CD4-positive, alpha-beta T cell treated with Interleukin-12 subunit alpha and Interleukin-12 subunit beta, for 1 hour (primary cell): ENCODE results near the gene MAPK10.
"Not testable (repeated sequence)": the region's sequence is repeated elsewhere in the genome, so short reads cannot be mapped to it uniquely, and the experiment has no call there.

Experiments used
- DNase-seq: peaks from one replicate; pipeline ENCODE4 v3.0.0-alpha.2; 2020

The MAPK10 gene

DNA sequence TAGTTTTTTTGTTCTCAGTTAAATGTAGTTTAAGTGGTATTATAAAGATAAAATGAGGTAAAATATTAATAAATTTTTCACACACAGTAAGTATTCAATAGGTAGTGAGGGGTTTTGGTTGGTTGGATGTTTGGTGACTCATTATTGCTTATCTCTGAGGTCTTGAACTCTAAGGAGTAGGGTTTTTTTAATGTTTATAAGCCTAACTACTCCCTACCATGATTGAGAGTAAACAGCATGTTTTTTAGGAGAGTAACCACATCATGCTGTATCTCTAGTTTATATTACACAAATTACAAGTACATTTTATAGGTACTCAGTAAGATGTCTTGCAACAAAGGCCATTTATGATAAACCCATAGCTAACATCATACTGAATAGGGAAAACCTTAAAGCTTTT is 181.6 kb downstream of the MAPK10 start:
- DNase-seq = no peak

DNA sequence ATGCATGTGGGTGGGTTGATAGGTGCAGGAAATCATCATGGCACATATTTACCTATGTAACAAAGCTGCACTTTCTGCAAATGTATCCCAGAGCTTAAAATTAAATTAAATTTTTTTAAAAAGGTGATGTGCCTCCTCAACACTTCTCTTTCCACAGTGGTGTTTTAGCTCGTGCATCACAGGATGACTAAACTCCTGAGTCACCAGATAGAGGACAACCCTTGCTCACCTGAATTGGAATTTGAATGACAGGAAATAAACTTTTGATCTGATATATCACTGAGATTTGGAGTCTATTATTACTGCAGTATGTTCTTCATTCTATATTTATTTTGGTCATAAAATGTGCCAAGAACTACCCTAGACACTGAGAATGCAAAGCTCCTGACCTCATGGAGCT is 185.3 kb downstream of the MAPK10 start:
- no peak for DNase-seq

DNA sequence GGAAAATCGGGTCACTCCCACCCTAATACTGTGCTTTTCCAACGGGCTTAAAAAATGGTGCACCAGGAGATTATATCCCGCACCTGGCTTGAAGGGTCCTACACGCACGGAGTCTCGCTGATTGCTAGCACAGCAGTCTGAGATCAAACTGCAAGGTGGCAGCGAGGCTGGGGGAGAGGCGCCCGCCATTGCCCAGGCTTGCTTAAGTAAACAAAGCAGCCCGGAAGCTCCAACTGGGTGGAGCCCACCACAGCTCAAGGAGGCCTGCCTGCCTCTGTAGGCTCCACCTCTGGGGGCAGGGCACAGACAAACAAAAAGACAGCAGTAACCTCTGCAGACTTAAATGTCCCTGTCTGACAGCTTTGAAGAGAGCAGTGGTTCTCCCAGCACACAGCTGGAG is 191.5 kb downstream of the MAPK10 start:
- DNase-seq = not testable (repeated sequence)

DNA sequence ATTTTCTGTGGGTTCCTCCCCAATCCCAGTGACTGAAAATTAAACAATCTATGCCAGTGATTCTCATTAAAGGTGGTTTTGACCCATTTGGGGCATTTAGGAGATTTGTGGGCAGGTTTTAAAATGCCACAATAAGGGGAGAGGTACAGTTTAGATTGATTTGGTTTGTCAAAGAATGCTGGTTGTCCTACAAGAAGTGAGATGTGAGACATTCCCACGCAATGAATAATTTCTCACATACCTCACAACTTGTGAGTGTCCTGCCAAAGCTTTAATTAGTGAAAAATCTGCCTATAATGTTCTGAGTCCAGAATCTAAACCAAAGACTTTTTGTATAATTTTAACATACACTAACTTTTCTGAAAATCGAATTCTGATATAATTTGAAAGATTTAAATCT is 199.4 kb downstream of the MAPK10 start:
- no peak for DNase-seq

DNA sequence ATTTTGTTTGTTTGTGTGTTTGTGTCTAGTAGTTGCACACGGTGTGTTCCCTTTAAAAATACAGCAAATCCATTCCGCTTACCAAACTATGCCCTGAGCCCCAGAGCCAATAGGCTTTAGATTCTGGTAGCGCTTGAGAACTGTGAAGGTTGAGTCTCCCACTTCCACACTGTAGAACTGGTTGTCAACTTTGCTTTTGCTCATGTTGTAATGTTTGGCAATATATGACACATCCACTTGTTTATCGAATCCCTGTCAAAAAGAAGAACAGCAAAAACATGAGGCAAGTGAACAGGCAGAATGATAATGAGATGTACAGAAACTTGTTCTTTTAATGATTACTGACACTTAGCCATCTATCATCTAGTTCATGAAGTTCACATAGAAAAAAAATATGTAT is 200.6 kb downstream of the MAPK10 start:
- DNase-seq = no peak

DNA sequence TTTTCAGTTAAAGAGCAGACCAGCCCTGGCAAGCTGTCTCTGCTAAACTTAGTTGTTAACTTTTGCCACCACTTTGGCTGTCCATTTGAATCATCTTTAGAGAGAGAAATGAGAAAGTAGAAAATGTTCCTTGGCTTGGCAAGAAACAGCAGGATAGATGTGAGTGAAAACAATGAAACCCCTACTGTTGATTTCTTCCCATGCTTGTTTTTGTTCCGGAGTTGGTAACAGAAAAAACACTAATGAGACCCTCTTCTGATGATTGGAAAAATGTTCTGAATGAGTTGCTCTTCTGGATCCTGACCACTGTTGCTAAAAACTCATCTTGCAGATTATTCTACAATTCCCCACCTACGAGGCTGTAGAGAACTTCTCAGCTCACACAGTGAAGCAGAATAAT is 203.3 kb downstream of the MAPK10 start:
- no peak for DNase-seq

DNA sequence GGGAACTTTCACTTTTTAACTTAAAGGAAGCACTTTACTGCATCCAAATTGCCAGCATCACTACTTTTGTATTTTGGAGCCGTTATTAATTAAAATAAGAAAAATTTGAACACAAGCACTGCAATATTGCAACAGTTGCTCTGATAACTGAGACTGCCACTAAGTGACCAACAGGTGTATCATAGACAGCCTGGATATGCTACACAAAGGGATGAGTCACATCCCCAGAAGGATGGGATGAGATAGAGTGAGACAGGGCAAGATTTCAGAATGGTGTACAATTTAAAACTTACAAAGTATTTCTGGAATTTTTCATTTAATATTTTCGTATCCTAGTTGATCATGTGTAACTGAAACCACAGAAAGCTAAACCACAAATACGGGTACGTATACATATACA is 204.1 kb downstream of the MAPK10 start:
- DNase-seq = no peak

DNA sequence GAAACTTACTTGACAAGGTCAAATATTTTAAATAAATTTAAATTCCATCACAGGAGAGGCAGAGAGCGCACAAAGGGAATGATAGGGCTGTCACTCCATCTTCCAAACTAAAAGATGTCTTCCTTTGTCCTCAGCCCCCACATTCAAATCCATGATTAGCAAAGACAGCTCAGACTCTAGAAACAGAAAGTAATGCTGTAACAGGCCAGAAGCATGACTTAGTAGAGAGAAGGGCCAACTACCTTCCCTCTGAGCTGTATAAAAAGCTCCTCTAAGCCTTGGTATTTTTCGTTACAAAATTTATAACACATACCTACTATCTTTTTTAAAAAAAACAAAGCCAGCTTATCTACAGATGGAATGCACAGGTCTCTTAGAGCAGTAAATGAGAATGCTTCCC is 207.4 kb downstream of the MAPK10 start:
- DNase-seq = no peak

DNA sequence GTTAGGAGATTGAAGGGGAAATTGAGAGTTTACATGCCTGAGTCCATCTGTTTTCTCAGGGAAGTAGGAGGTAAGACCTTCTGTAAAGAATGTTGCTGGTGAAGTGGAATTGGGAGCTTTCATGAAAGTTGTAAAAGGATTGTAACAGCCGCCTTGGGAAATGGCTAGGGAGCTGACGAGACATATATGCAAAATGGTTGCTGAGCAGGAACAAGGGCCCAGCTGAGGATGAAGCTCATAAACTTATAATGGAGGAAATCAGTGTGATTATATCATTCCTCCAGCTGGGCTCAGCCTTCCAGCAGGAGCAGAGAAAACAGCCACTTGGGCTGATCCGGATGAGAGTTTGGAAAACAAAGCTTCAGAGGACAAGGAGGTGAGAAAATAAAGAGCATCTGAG is 208.7 kb downstream of the MAPK10 start:
- DNase-seq = no peak

DNA sequence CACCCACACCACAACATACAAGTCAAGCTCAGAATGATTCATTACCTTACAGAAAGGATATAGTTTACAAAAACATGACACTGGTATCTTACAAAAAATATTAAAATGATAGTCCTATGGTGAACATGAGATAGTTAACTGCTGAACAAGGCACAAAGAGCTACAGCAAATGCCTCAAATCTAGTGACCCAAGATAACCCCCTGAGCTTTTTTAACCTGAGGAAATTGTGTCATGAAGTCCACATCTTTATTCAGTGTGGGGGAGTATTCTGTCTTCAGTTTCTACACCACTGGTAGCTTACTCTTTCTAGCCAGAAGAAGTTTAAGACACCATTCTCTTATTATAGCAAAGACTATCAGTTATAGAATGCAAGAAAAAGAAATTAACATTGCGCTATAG is 218.7 kb downstream of the MAPK10 start:
- no peak for DNase-seq

DNA sequence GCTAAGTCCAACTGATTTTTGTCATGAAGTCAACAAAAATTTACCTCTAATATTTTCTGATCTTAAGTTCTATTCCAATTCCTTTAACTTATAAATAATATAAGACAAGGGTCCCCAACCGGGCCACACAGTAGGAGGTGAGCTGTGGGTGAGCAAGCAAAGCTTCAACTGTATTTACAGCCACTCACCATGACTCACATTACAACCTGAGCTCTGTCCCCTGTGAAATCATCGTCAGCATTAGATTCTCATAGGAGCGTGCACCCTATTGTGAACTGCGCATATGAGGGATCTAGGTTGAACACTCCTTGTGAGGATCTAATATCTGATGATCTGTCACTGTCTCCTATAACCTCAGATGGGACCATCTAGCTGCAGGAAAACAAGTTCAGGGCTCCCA is 227.4 kb downstream of the MAPK10 start:
- no peak for DNase-seq

DNA sequence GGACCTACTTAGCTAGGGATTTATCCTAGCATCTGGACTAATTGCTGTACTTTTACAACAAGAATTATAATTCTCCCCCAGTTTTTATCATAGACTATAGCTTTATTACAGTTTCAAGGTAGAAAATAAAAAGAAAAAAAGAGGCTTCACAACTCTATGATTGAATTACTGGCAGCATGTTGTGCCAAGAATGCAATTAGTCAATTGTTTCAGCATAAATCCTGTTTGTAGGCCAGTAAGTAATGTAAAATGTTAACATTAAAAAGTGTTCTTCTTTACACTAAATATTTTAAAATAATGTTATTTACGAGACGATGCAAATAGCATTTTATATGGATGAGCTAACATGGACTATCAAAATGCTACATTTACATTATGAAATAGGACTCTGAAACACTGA is 228.4 kb downstream of the MAPK10 start:
- no peak for DNase-seq

DNA sequence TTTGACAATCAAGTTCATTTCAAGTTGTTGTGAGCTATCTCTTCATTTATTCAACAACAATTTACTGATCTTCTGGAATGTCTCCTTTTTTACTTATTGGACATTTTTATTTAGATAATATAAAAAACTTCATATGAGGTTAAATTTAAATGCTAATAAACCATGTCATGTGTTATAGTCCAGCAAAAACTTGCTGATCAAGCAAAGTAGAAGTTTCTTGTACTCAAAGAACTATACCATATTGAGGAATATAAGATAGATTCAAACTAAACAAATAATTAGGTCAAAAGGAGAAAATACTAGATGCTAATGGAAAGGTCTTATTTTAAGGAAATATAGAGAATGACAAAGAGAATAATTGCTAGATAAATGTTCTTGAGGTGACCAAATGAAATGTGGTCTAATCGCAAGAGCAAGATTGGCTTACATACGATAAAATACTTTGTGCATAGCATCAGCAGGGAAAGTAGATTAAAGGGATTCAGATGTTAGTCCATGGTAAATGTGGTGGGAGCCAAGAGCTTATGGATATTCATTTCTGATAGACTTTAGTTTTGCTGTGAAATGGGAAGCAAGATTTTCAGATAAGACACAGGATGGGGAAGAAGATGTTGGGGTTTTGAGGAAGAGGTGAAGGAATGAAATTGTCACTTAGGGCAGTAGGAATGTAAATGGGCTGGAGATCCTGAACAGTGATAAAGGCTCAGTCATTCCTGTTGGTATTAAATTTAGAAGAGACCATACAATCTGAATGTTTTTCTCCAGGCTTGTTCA is 229.5 kb downstream of the MAPK10 start:
- DNase-seq = no peak

DNA sequence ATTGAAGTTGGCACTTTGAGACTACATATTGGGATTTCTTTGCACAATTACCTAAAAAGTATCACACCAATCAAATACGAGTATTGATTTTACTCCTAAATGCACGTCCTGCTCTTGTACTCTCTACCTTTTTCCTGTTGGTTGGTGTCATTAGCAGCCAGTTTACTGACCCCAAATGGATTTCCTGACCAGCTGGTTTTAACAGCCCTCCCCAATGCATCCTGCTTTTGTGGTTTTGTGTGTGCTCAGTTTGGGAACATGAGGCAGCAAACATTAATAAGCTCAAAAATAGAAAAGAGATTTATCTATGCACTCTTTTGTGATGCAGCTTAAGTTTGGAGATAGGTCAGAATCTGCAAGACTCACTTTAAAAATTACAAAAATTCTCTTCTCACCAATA is 230.3 kb downstream of the MAPK10 start:
- no peak for DNase-seq

DNA sequence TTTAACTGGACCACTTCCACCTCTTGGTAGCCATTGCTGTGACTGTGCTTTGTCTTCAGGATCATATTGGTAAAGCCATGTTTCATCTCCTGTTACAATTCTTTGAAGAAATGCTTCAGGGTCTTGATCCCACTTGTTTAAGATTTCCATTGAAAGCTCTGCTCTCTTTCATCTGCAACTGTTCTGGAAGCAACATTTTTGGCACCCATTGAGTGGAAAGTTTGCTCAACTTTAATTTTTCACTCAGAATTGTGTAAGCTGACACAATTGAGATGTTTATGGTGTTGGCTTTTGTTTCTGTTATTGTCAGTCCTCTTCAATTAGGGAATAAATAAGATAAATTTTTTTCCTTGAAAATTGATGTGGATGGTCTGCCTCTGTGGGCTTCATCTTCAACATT is 237.4 kb downstream of the MAPK10 start:
- no peak for DNase-seq

DNA sequence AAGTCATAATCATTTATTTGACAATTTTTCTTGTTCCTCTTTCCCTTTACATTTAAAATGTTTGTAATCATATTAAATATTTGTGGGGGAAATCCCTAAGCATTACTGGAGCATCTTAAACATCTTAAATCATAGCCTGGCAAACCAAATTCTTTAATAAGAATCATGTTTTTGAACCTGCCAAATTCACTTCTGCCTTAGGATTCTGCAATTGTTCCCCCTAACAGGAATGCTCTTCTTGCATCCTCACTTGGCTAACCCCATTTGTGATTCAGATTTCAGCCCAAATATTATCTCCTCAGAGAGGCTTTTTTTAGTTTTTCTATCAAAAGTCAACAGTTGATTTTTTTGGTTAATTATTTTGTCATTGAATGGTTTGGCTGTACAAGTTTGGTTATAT is 241.1 kb downstream of the MAPK10 start:
- no peak for DNase-seq

DNA sequence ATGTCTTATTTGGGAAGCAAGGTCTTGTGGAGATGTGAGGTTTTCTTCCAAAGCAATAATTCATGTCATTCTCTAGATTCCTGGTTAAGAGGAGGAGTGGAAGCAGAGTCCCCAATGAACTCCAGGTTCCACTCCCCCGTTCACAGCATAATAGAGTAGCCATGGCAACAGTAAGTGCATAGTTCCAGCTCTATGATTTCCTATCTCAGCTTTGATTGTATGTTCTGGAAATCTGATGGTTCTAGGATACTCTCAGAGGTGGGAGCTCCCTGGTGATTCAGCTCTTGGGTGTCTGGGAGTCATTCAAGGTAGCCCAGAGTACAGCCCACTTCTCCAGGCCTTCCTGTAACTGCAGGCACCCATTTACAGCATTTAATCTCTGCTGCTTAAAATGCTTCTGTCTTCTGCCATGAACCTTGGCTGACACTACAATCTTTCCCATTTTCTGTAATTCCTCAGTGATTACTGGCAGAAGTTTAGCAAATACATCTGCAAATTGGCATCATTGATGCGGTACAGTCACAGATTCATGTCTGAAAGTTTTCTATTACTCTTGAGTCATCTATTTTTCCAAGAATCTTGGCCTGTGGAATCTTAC is 242.0 kb downstream of the MAPK10 start:
- no peak for DNase-seq

DNA sequence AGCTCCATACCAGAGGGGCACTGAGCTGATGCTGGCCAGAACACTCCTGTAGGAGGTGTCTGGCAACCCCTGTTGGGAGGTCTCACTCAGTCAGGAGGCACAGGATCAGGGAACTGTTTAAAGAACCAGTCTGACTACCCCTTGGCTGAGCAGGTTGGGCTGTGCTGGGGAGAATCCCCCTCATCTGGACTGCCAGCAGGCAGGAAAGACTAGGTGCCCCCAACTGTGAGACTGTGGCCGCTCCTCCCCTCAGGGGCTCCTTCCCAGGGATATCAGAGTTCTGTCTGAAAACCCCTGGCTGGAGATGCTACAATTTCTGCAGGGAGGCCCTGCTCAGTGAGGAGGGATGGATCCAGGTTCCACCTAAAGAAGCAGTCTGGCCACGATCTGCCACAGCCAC is 245.3 kb downstream of the MAPK10 start:
- DNase-seq = no peak

DNA sequence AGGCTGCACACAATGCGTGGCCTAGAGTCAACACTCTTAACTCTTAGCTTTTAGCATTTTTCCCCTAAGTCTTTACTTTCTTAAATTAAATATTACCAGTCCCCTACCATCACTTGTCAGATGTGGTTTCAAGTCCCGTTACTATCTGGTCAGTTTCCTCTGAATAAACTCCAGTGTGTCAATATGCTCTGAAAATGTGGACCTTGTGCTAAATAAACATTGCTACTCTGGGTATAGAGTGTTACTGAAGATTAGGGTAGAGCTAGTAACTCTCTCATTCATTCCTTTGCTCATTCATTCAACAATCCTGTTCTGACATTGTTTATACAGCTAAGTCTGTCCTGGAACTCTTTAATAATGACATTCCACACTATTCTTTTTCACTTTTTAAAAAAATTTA is 251.0 kb downstream of the MAPK10 start:
- no peak for DNase-seq

DNA sequence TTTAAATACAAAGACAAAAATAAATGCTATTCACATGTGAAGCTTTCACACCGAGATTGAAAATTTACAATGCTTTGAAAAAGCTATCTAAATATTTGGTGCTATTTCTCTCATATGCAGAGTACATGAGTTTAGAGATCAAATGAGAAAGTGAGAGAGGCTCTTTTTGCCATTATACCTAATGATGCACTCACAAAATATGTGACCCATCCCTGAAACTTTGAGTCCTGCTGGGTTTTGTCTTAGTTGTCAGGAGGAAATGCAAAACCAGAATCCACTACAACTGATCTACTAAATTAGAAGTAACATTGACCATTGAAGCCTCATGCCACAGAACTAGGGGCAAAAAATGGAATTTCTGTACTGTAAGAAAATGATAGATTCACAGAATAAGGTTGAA is 251.7 kb downstream of the MAPK10 start:
- DNase-seq = no peak

DNA sequence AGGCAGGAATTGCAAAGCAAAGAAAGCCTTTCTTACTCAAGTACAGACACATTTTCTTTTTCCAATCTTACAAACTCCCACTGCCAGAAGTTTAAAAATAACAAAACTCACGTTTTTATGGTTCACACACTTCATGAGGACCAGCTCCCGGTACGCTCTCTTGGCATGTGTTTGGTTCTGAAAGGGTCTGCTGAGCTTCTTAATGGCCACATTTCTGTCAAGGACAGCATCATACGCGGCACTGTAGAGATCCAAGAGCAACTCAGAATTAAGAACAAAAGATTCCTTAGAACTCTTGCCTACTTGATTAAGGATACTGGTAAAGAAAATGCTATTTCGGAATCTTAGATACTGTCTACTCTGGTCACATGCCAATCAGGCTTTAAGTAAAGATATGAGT is 252.7 kb downstream of the MAPK10 start:
- no peak for DNase-seq

DNA sequence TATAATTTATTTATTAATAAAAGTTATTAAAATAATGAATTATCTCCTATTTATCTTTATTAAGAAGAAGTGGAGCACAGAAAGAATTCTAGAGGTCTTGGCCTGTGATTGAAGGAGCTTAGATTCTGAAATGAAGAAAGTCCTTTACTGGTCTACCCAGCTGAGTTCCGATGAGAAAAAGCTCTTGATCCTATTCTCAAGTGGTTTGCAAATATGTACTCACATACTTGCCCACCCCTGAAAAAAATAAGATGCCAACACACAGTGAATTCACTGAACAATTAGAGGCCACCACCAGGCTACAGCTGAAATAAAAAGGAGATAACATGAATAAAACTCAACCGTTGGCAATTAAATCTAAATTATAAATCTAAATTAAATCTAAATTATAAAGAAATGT is 253.4 kb downstream of the MAPK10 start:
- no peak for DNase-seq

DNA sequence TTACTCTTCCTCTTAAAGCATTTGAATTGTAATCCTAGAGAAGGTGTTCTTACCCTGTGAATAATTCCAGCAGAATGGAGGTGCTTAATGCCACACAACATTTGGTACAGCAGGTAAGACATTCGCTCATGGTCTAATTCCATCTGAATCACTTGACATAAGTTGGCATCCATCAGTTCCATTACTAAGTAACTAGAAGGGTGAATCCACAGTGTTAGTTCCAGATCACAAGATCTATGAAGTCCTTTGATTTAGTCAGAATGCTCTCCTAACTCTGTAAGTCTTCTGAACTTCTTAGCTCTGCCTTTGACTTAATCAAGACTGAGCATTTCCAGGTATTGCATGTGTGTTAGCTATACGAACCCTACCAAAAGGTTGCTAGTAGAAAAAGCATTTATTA is 258.0 kb downstream of the MAPK10 start:
- DNase-seq = no peak

DNA sequence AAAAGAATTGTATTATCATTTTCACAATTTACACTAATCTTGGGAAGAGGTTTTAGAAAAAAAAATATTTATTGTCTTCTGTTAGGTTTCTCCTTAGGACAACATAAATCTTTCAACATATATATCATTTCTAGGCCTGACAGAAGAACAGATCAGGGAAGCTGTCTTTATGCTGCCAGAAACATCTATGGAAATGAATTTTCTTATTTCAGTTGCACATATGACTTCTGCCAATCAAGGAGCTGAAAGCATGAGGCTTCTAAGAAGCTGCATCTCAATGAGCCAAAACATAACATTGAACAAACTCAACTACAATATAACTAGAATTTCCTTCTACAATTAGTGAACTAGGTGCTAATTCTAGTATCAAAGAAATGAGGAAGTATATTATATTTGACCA is 258.4 kb downstream of the MAPK10 start:
- DNase-seq = no peak

DNA sequence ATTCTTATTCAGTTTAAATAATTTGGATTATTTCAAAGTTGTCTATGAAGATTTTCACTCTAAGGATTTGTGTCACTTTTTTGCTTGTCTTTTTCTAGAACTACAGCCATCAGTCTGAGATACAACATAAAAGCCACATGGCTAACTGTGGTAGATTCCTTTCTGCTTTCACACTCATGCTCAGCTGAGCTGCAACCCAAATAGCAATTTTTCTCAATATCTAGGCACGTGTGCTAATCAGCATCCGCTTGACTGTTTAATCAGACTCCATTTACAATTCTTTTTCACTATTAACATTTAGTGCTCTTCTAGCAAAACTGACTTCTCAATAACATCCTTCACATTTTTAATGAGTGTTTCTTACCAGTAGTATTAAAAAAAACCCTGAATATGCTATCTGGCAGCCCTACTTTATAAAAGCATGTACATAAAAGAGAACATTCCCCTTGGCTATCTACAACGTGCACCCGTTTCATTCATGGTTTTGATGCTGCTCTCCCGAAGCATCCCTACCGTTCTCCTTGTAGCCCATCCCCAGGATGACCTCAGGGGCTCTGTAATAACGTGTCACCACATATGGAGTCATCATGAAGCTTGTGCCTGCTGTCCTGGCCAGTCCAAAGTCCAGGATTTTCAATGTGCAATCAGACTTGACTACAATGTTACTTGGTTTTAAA is 259.2 kb downstream of the MAPK10 start:
- no peak for DNase-seq
